Upper lobe of left lung (tissue), 4 donors: ENCODE measurements around the gene DENND5A.

ENCODE experiments used
- POLR2A ChIP-seq, 4 donors: fragments of 450-650 bp; IDR thresholded peaks; one replicate each; pipeline ENCODE4 v1.5.1; 2016 to 2017; ENCODE audit warnings: antibody characterized with exemption in 4 of 4, mild to moderate bottlenecking in 2 of 4
- POLR2AphosphoS5 ChIP-seq, 2 donors: sonication (generic); formaldehyde crosslinking; IDR thresholded peaks; one replicate each; pipeline ENCODE4 v1.5.1; 2017; ENCODE audit warnings: antibody characterized with exemption in 2 of 2

GRCh38 chr11:9103542-9104276, 161.4 kb downstream of the DENND5A start:
- no peak for TF ChIP-seq POLR2AphosphoS5 (IDR thresholded peaks at IDR 0.05)
- TF ChIP-seq POLR2A (IDR thresholded peaks at IDR 0.05): no peak
